K562 (cell line): ENCODE results near the gene WFIKKN2. TPM values are rescaled to one million over a fixed set of nuclear protein-coding genes. Genes with fewer than 3 reads are reported as not detected.

Source experiments
- ARID2 ChIP-seq: fragments of 450-650 bp; IDR thresholded peaks from 2 replicates; pipeline ENCODE4 v1.6.1; 2017; ENCODE audit warnings: antibody characterized with exemption, mild to moderate bottlenecking
- ATF7 ChIP-seq: fragments of 450-650 bp; IDR thresholded peaks from 2 replicates; pipeline ENCODE4 v1.7.1; 2014; ENCODE audit warnings: mild to moderate bottlenecking, moderate library complexity
- BACH1 ChIP-seq: fragments of 200-800 bp; sonication (Bioruptor generic); IDR thresholded peaks from 2 replicates; pipeline ENCODE4 v1.6.1; 2016; ENCODE audit warnings: missing genetic modification characterization, missing compliant biosample characterization
- HNRNPL ChIP-seq: fragments of 200-400 bp; formaldehyde crosslinking; IDR thresholded peaks from 2 replicates; pipeline ENCODE4 v1.6.1; 2017; ENCODE audit warnings: low read depth, mild to moderate bottlenecking, low read length
- PHF20 ChIP-seq: fragments of 450-650 bp; IDR thresholded peaks from 2 replicates; pipeline ENCODE4 v1.6.1; 2018; ENCODE audit not compliant: partially characterized antibody
- PHF21A ChIP-seq: fragments of 450-650 bp; IDR thresholded peaks from 2 replicates; pipeline ENCODE4 v1.6.1; 2017; ENCODE audit warnings: low read depth, borderline replicate concordance
- POLR2H ChIP-seq: IDR thresholded peaks from 2 replicates; pipeline ENCODE4 v1.6.1; 2016; ENCODE audit warnings: missing genetic modification characterization, low read depth, mild to moderate bottlenecking, control low read depth, missing compliant biosample characterization, moderate library complexity
- UBTF ChIP-seq, 2 experiments: IDR thresholded peaks; 2 replicates each; pipeline ENCODE4 v1.6.1; 2012; ENCODE audit warnings: improper control_type of control experiment in 2 of 2, low read depth in 2 of 2, low read length in 2 of 2, borderline replicate concordance in 1 of 2
- ZC3H4 ChIP-seq: sonication (generic); formaldehyde crosslinking; IDR thresholded peaks from 2 replicates; pipeline ENCODE4 v1.9.0; 2021; ENCODE audit warnings: missing genetic modification reagents, borderline replicate concordance
- ZEB2 ChIP-seq: fragments of 450-650 bp; IDR thresholded peaks from 2 replicates; pipeline ENCODE4 v1.6.1; 2016
- ZKSCAN3 ChIP-seq: fragments of 250-450 bp; sonication (Bioruptor Pico); IDR thresholded peaks from 2 replicates; pipeline ENCODE4 v1.4.0; 2020
- ZNF408 ChIP-seq: fragments of 250-450 bp; sonication (Bioruptor Pico); IDR thresholded peaks from 2 replicates; pipeline ENCODE4 v1.4.0; 2020; ENCODE audit warnings: low read depth, mild to moderate bottlenecking, moderate library complexity
- ZNF41 ChIP-seq: fragments of 250-450 bp; sonication (Bioruptor Pico); conservative IDR thresholded peaks from 2 replicates; pipeline ENCODE4 v1.4.0; 2020; ENCODE audit warnings: mild to moderate bottlenecking
- ZNF507 ChIP-seq: conservative IDR thresholded peaks from 2 replicates; pipeline ENCODE4 v1.6.1; 2017; ENCODE audit warnings: missing genetic modification characterization, missing compliant biosample characterization
- ZNF57 ChIP-seq: fragments of 450-650 bp; formaldehyde crosslinking; IDR thresholded peaks from 2 replicates; pipeline ENCODE4 v1.4.0; 2020; ENCODE audit warnings: mild to moderate bottlenecking, moderate library complexity
- ZNF695 ChIP-seq: fragments of 450-650 bp; formaldehyde crosslinking; IDR thresholded peaks from 2 replicates; pipeline ENCODE4 v1.4.0; 2020; ENCODE audit warnings: mild to moderate bottlenecking, moderate library complexity
- polyA plus RNA-seq, 8 experiments: library from polyadenylated mRNA; depleted of rRNA in 4 of 8; stranded (reverse) in 5 of 8; unstranded in 3 of 8; fragments of >200 nt; fragmentation: Nextera tagmentation in 2 of 8; fragmentation: Illumina TruSeq in 1 of 8; extraction: Ambion mirVana in 2 of 8; extraction: Trizol in 1 of 8; gene quantifications; 2 replicates each; pipeline versions ENCODE4 v1.2.1 to v1.2.3, GENCODE V29; 2011 to 2014; ENCODE audit warnings: inconsistent platforms in 1 of 8, missing spikeins in 1 of 8
- total RNA-seq, 7 experiments: library from RNA; depleted of rRNA in 6 of 7; stranded (reverse); fragments of >200 nt in 6 of 7; fragmentation: Illumina TruSeq in 2 of 7; extraction: Trizol in 2 of 7; gene quantifications; 2 replicates each; pipeline versions ENCODE4 v1.2.1 to v1.2.3, GENCODE V29; 2011 to 2021; ENCODE audit warnings: low replicate concordance in 1 of 7
- TF ChIP-seq, protein P1 (sequence below): sonication (generic); formaldehyde crosslinking; IDR thresholded peaks from 2 replicates; pipeline ENCODE4 v1.8.0; 2022; ENCODE audit warnings: mild to moderate bottlenecking, missing genetic modification reagents
- TF ChIP-seq, protein P2 (sequence below): fragments of 450-650 bp; IDR thresholded peaks from 2 replicates; pipeline ENCODE4 v1.7.1; 2018; ENCODE audit warnings: mild to moderate bottlenecking, low read depth; ENCODE audit not compliant: partially characterized antibody
- TF ChIP-seq, protein P3 (sequence below), 3 experiments: fragments of 200-800 bp in 1 of 3; sonication (Bioruptor generic) in 1 of 3; sonication (generic) in 1 of 3; formaldehyde crosslinking in 1 of 3; IDR thresholded peaks; 2 replicates each; pipeline versions ENCODE4 v1.6.1 to v1.8.0; 2016 to 2022; ENCODE audit warnings: mild to moderate bottlenecking in 2 of 3, missing compliant biosample characterization in 2 of 3, missing genetic modification characterization in 2 of 3, missing genetic modification reagents in 1 of 3

WFIKKN2 gene
- total and polyA plus RNA-seq, 9 of the 15 experiments (the other 6 are each of a cell fraction or from before 2014, with no cell fraction given) = 0.07 TPM; not detected in 8

DNA sequence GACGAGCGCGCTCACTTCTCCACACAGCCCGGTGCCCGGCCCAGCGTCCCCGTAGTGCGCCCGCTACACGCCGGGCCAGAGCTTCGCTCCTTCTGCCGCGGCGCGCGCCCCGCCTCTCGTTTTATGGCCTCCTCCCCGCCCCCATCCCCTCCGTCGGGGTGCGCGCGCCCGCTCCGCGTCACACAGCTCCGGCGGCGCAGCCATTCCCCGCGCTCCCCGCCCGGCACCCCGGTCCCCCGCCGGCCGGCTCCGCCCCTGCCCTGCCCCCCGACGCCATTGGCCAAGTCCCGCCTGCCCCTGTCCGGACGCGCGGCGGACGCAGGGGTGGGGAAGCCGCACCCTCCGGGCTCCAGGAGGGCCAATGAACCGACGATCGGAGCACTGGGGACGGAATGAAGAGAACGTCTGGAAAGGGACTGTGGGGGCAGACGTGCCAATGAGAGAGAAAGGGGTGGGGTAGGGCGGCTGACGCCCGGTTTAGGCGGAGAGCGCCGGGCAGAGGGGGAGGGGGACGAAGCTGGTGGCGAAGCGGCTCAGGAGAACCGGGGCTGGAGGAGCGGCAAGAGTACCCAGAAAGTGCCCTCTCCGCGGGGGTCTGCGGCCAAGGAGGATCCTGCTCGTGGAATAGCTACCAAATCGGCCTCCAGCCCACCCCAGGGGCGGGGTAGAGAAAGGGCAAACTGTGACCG, 31.0 kb downstream of the WFIKKN2 start, which contains the start of gene TOB1 (continued):
- TF ChIP-seq, protein P1, sequence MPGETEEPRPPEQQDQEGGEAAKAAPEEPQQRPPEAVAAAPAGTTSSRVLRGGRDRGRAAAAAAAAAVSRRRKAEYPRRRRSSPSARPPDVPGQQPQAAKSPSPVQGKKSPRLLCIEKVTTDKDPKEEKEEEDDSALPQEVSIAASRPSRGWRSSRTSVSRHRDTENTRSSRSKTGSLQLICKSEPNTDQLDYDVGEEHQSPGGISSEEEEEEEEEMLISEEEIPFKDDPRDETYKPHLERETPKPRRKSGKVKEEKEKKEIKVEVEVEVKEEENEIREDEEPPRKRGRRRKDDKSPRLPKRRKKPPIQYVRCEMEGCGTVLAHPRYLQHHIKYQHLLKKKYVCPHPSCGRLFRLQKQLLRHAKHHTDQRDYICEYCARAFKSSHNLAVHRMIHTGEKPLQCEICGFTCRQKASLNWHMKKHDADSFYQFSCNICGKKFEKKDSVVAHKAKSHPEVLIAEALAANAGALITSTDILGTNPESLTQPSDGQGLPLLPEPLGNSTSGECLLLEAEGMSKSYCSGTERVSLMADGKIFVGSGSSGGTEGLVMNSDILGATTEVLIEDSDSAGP = no peak
- peak; percentile 11; the same call in 1 of the 2 replicates for TF ChIP-seq PHF21A
- no peak for TF ChIP-seq BACH1 (tag)
- TF ChIP-seq HNRNPL = peak; percentile 94
- TF ChIP-seq, protein P2, sequence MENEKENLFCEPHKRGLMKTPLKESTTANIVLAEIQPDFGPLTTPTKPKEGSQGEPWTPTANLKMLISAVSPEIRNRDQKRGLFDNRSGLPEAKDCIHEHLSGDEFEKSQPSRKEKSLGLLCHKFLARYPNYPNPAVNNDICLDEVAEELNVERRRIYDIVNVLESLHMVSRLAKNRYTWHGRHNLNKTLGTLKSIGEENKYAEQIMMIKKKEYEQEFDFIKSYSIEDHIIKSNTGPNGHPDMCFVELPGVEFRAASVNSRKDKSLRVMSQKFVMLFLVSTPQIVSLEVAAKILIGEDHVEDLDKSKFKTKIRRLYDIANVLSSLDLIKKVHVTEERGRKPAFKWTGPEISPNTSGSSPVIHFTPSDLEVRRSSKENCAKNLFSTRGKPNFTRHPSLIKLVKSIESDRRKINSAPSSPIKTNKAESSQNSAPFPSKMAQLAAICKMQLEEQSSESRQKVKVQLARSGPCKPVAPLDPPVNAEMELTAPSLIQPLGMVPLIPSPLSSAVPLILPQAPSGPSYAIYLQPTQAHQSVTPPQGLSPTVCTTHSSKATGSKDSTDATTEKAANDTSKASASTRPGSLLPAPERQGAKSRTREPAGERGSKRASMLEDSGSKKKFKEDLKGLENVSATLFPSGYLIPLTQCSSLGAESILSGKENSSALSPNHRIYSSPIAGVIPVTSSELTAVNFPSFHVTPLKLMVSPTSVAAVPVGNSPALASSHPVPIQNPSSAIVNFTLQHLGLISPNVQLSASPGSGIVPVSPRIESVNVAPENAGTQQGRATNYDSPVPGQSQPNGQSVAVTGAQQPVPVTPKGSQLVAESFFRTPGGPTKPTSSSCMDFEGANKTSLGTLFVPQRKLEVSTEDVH = peak; percentile 25
- TF ChIP-seq ZNF408 (CRISPR knock-in tag) = no peak
- no peak for TF ChIP-seq ZEB2
- 0 out of 2 replicates have a peak, but pooled peaks have one; percentile 15 for TF ChIP-seq ZC3H4 (CRISPR knock-in tag)
- TF ChIP-seq PHF20 = peak; percentile 11
- peak; percentile 49; the same call in 1 of the 2 replicates for TF ChIP-seq ATF7
- TF ChIP-seq ZNF57 (CRISPR knock-in tag) = 0 out of 2 replicates have a peak, but pooled peaks have one; percentile 52
- TF ChIP-seq, protein P3, sequence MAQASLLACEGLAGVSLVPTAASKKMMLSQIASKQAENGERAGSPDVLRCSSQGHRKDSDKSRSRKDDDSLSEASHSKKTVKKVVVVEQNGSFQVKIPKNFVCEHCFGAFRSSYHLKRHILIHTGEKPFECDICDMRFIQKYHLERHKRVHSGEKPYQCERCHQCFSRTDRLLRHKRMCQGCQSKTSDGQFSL (CRISPR knock-in tag; IDR thresholded peaks at IDR 0.05) = peak; percentile 69; the same call in 1 of the 2 replicates
- TF ChIP-seq, protein P3 (tag; IDR thresholded peaks at IDR 0.05) = no peak
- no peak for TF ChIP-seq ZNF695 (CRISPR knock-in tag)
- TF ChIP-seq ARID2 = 0 out of 2 replicates have a peak, but pooled peaks have one; percentile 13
- TF ChIP-seq ZKSCAN3 (CRISPR knock-in tag) = no peak
- 0 out of 2 replicates have a peak, but pooled peaks have one; percentile 18 for TF ChIP-seq ZNF41 (CRISPR knock-in tag)
- peak in 1 of 2 experiments; percentile 9; a peak in 1 of 4 replicates for TF ChIP-seq UBTF (IDR thresholded peaks at IDR 0.05; ENCODE audit: borderline replicate concordance in 1 of 2, low read depth in 2 of 2, low read length in 2 of 2)
- no peak for TF ChIP-seq ZNF507 (tag)
- TF ChIP-seq POLR2H (tag) = peak; percentile 98
